ENCODE measurements around the gene ARHGAP40. TPM values are rescaled to one million over a fixed set of nuclear protein-coding genes. Genes with fewer than 3 reads are reported as not detected.

The ARHGAP40 gene
- total RNA-seq, 1 donor from 2014 or later, result 0.64 TPM

DNA sequence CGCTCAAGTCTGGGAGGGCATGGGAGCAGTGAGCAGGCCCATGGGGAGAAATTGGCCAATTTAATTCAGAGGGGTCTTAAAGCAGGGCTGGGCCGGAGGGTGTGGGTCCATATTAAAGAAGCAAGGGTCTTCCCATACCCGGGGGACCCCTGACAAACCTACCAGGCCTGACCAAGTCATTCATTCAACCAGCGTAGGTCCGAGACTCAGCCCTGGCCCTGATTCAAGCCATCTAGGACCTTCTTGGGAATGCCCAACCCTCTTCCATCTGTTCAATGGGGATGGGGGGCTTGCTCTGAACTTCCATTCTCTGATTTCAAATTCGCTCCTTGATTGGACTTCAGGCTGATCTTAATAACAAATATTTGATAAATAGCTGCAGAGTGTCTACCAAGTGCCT lies 13.3 kb upstream of the ARHGAP40 start:
- Mint-ChIP-seq H3K27ac (ENCODE audit: unreplicated experiment) (no peak overlapping the region), H3K36me3 (ENCODE audit: low read depth, unreplicated experiment) (no peaks in the 10 kb centered on the region), H3K27me3 (ENCODE audit: unreplicated experiment) (no peaks in the 10 kb centered on the region), H3K4me1 (ENCODE audit: unreplicated experiment) (no peaks in the 10 kb centered on the region), H3K9me3 (ENCODE audit: unreplicated experiment) (no peaks in the 10 kb centered on the region), H3K4me3 (ENCODE audit: unreplicated experiment) (no peak overlapping the region)
- TF ChIP-seq, protein P1, sequence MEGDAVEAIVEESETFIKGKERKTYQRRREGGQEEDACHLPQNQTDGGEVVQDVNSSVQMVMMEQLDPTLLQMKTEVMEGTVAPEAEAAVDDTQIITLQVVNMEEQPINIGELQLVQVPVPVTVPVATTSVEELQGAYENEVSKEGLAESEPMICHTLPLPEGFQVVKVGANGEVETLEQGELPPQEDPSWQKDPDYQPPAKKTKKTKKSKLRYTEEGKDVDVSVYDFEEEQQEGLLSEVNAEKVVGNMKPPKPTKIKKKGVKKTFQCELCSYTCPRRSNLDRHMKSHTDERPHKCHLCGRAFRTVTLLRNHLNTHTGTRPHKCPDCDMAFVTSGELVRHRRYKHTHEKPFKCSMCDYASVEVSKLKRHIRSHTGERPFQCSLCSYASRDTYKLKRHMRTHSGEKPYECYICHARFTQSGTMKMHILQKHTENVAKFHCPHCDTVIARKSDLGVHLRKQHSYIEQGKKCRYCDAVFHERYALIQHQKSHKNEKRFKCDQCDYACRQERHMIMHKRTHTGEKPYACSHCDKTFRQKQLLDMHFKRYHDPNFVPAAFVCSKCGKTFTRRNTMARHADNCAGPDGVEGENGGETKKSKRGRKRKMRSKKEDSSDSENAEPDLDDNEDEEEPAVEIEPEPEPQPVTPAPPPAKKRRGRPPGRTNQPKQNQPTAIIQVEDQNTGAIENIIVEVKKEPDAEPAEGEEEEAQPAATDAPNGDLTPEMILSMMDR (IDR thresholded peaks at IDR 0.05; ENCODE audit: unreplicated experiment), result no peak
- DNase-seq (ENCODE audit: low spot score), result no peak

GRCh38 chr20:38589351-38589750 lies 12.3 kb upstream of the ARHGAP40 start:
- Mint-ChIP-seq H3K4me3 (ENCODE audit: unreplicated experiment) (no peak overlapping the region), H3K9me3 (ENCODE audit: unreplicated experiment) (no peaks in the 10 kb centered on the region), H3K27me3 (ENCODE audit: unreplicated experiment) (no peaks in the 10 kb centered on the region), H3K27ac (ENCODE audit: unreplicated experiment) (no peak overlapping the region), H3K4me1 (ENCODE audit: unreplicated experiment) (no peaks in the 10 kb centered on the region), H3K36me3 (ENCODE audit: low read depth, unreplicated experiment) (no peaks in the 10 kb centered on the region)
- DNase-seq (ENCODE audit: low spot score), result no peak
- TF ChIP-seq, protein P1 (IDR thresholded peaks at IDR 0.05; ENCODE audit: unreplicated experiment), result no peak

GRCh38 chr20:38589967-38590675 lies 11.5 kb upstream of the ARHGAP40 start:
- TF ChIP-seq, protein P1 (IDR thresholded peaks at IDR 0.05; ENCODE audit: unreplicated experiment), result no peak
- H3K27ac Mint-ChIP-seq (ENCODE audit: unreplicated experiment), result no peak overlapping the region
- no peak overlapping the region for H3K4me3 Mint-ChIP-seq (ENCODE audit: unreplicated experiment)
- H3K4me1 Mint-ChIP-seq (ENCODE audit: unreplicated experiment), result no peaks in the 10 kb centered on the region
- H3K36me3 Mint-ChIP-seq (ENCODE audit: low read depth, unreplicated experiment), result no peaks in the 10 kb centered on the region
- H3K27me3 Mint-ChIP-seq (ENCODE audit: unreplicated experiment), result no peaks in the 10 kb centered on the region
- no peak for DNase-seq (ENCODE audit: low spot score)
- H3K9me3 Mint-ChIP-seq (ENCODE audit: unreplicated experiment), result no peaks in the 10 kb centered on the region

DNA sequence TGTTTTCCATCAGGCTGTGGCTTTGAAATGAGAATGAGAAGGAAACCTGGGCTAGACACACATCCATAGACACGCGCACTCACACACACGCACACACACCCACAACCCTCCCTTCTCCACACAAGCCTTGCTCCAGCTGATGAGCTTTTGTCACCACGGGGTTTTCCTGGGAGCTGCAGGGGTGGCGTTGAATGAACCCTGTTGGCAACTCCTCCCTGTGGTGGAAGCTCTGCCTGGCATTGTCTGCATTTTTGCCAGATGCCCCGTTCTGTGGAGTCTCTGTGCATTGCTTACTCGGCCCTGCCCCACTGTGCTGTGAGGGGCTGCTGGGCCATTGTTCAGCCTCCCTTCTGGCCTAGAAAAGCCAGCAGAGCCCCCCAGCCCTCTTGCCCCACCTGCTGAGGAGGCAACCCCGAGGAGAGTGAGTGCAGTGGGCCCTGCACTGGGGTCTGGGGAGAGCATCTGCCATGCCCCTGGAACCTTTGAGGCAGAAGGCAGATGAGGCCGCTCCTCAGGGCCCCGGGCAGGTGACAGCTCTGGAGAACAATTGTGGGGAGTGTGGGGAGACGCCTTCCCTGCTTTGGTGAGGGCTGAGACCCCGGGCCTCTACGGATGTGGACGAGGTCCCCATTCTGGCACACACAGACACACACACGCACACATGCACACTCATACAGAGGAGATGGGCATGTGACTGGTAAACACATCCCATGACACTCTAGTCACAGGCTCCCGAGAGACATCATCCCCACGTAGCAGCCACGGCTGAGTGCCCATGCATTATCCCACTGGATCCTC lies 10.7 kb upstream of the ARHGAP40 start:
- Mint-ChIP-seq H3K9me3 (ENCODE audit: unreplicated experiment) (no peaks in the 10 kb centered on the region), H3K4me3 (ENCODE audit: unreplicated experiment) (no peak overlapping the region), H3K4me1 (ENCODE audit: unreplicated experiment) (no peaks in the 10 kb centered on the region), H3K27me3 (ENCODE audit: unreplicated experiment) (no peaks in the 10 kb centered on the region), H3K27ac (ENCODE audit: unreplicated experiment) (no peak overlapping the region), H3K36me3 (ENCODE audit: low read depth, unreplicated experiment) (no peaks in the 10 kb centered on the region)
- no peak for DNase-seq (ENCODE audit: low spot score)
- TF ChIP-seq, protein P1 (IDR thresholded peaks at IDR 0.05; ENCODE audit: unreplicated experiment), result no peak
